Midbrain (tissue), 1 donor: ENCODE data around the gene SHROOM1.

Source experiments
- DNase-seq: peaks from one replicate; lab custom pipeline; 2025; lab: John Stamatoyannopoulos, UW

The SHROOM1 gene

DNA sequence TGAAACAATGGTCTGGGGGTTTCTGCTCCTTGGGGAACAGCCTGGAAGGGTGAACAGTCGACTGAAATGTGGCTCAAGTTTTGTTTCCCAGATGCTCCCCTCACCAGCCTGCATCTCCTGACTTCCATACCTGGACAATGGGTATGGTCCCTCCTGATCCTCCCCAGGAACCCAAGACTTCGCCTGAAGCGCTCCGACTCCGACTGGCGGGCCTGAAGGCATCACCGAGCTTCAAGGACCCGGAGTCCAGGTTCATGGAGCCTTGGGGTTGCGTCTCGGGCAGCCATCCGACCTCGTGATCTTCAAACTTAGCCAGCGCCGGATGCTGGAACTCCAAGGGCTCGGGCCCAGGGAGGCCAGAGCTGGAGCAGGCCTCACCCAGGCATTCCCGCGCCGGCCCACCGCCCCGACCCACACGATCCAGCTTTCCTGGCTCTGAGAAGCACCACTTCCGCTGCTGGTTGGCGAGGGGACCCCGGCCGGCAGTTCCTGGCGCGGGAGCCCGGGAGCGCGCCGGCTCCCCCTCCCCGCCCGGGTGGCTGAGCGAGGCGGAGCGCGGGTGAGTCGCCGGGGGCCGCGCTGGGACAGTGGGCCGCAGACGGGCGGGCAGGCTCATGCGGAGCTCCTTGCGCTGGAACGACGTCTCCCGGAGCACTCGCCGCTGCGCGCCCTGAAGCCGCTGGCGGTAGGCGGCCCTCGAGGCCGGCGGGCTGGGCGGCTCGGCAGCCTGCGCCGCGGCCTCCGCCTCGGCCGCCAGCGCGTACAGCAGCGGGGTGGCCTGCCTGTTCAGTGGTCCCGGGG, 5.2 kb downstream of the SHROOM1 start:
- DNase-seq, result no peak

DNA sequence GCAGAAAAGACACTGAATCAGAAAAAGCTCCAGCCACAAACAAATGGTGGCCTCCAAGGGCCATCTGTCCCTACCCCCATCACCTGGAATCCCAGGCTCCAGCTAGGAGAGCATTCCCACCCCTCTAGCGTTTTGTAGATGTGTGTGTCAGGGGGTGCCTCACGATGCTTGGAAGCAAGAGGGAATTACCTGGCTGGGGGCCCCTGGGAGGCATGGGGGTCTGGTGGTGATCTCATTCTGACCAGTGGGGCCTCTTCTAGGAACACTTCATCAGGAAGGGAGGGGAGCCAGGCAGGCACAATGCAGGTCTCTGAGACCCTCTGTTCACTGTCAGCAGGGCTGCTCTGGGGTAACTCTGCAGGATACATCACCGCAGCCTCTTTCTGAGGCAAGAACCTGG, 6.0 kb downstream of the SHROOM1 start:
- DNase-seq, result no peak

DNA sequence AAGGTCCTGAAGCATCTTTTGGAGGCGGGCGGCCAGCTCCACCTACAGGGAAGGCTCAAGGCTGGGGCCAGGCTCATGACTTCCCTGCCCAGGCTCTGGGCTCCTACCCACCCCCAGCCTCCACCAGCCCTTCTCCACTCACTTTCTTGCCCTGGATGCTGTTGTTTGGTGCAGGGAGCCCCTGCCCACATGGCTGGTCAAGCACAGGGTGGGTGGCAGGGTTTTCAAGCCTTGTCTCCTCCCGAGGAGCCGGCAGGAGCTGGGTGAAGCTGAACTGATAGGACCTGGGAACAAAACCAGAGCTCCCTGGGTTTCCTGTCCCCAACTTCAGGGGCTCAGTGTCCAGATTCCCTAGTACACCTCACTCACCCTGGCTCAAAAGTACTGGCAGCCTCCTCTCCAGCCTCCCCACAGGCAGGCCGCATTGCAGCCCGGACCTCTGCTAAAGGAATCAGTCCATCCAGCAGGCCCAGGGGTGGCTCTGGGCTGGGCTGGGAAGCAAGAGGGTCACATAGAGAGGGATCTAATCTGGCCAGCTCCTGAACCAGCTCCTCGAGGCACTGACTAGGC, 6.9 kb downstream of the SHROOM1 start:
- no peak for DNase-seq

DNA sequence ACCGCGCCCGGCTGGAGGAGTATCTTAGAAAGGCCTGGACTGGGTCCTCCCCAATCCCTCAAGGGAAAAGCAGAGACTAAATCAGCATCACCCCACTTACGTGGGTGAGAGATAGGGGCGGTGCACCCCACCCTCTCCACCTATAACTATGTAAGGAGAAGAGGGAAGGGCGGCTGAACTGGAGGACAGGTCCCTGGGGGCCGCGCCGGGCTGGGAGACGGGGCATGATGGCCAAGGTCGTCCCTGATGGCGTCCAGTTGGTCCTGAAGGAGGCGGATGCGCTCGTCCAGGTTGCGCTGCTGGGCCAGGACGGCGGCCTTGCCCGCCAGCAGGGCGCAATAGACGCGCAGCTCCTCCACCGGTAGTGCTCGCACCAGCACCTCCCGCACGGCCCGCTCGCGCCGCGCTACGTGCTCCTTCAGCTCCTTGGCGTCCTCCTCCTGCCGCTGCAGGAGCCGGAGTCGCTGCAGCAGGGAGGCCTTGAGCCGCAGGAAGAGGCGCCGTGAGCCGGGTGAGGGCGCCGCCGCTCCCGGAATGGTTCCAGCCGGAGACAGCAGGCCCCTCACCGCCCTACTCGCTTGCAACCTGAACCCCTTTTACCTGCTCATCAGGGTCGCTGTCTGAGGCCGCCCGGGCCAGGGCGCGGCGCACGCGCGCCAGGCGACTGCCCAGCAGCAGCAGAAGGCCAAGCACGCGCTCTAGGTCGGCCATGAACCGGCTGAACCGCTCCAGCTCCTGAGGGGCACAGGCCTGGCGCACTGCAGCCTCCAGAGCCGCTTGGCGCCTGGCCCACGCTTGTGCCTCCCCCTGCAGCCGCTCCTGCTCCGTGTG, 7.6 kb downstream of the SHROOM1 start:
- no peak for DNase-seq

DNA sequence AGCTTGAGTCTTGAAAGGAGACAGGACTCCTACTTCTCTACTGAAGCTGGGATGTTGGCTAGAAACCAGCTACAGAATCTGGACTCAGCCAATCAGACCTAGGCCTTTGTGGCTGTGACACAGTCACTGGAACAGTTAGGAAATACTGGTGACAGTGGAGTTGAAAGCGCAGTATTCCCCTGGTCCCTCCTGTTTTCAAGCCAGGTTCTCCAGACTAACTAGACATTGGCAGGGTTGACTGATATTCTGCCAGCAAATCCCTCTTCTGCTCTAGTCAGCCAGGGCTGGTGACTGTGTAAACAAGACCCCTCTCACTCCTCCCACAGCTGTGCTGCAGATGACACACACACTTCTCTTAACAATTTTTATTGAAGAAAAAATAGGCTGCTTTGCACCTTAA, 8.7 kb downstream of the SHROOM1 start:
- peak; percentile 68 for DNase-seq

DNA sequence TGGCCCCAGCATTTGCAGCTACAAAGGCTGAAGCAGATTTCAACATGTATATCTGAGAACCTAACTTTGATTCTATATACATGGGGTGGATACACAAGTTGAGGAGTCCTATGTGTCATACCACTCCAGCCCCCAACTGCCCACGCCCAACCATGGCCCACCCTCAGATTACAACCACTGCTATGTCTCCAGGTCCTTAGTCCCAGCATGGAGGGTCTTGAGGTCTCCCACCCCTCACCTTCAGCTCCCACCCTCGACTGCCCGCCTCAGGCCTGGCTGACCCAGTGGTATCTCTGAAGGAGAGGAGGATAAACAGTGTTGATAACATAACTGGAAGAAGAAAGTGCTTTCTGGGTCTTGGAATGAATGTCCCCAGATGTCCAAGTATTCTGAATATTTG, 9.1 kb downstream of the SHROOM1 start:
- DNase-seq, result no peak

DNA sequence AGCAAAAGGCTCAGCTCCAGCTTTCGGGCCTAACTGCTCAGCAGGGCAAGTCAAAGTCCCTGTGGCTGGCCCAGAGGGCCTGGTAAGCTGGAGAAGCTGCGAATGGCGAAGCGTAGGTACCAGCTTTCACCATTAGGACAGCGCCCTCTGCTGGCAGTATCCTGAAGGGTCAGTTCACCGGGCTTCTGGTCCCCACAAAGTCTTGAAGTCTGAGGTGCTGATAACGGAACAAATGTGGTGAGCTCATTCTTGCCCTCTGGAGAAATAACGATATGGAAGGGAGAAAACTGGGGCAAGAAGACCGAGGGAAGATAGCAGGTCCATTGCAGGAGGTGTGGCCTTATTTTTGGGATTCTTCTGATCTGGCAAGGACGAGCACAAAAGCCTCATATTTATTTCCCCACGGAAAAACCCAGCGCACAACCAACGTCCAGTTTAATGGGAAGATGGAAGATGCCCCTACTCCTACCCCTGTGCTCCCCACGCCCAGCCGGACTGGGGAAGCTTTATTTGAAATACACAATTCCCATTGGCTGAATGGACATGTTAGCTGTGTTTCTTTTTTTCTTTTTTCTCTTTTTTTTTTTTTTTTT, 10.2 kb downstream of the SHROOM1 start:
- DNase-seq, result peak; percentile 96

DNA sequence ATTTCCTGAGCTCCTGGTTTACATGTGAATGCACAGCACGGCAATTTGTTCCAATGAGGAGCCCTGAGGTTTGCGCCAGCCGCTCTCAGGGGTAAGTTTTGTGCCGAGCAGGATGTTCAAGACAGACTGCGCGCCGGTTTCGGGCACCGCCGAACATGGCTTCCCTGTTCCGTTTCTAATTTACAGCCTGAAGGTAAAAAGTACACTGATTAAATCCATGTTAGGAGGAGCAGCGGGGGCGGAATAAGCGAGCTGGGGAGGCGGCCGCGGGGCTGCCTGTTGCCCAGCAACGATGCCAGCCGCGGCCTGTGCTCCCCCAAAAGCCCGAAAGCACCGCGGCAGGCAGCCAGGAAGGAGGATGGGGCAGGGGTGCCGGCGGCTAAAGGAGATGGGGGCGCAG, 11.0 kb downstream of the SHROOM1 start:
- peak; percentile 57 for DNase-seq

DNA sequence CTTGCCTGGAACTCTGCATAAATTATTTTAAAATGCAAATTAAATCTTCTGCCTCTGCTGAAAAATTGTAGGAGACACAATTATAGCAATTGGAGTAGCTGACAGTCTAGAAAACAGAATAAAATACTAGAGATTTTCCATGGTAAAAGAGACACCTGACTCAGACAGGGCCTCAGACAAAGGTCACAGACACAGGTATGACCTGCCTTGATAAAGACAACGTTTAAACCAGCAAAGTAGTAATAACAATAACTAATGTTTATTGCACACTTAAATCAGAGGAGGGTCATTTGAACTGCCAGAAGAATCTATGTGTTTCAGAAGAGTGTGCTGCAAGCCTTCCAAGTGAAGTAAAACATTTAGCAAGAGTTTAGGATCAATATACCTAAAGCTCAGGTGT, 13.4 kb downstream of the SHROOM1 start:
- DNase-seq, result no peak

DNA sequence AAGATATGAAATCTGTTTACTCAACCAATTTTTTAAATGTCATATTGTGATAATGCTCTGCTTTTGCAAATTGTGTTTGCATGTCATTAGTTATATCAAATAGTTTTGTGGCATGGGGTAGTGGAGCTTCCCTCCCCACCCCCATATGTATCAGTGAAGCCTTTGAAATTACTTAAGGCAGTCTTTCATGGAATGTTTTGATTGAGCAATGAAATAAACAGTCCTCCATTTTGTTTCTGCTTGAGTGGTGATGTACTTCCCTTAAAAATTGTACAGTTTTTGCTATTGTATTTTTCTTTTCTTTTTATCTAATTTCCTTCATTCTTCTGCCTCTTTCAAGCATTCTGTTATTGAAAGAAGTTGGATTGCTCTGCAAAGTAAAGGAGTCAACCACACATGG, 13.9 kb downstream of the SHROOM1 start:
- no peak for DNase-seq

DNA sequence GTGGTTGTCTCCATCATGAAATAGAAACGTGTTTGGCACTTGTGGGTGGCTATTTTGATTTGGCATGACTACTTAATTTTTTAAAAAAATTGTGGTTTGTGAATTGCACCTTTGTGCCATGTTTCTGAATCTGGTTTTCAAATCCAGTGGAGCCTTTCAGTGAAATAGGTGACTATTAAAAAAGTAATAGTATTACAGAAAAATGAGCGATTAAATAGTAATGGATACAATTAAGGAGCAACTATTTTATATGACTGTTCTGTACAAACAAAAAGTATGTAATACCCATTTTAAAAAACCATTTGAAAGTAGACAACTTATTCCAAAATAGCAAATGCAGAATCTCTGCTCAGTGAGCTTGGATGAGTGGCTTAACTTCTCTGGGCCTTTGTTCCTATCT, 14.4 kb downstream of the SHROOM1 start:
- no peak for DNase-seq

DNA sequence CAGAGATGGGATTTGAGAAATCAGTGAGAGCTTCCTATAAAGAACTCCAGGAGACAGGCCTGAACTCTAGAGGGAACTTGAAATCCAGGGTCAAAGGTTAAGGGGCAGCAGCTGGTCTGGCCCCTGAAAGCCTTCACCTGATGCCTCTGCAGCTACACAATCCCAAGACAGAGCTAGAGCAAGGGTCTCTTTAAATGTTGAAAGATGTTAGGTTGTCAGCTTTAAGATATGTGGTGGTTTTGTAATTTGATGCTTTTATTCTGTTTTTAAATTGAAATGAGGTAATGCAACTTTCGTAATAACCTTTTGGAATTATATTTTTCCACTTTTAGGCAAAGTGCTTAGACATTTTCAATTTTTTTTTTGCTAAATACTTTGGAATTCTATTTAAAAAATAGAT, 15.0 kb downstream of the SHROOM1 start:
- no peak for DNase-seq

DNA sequence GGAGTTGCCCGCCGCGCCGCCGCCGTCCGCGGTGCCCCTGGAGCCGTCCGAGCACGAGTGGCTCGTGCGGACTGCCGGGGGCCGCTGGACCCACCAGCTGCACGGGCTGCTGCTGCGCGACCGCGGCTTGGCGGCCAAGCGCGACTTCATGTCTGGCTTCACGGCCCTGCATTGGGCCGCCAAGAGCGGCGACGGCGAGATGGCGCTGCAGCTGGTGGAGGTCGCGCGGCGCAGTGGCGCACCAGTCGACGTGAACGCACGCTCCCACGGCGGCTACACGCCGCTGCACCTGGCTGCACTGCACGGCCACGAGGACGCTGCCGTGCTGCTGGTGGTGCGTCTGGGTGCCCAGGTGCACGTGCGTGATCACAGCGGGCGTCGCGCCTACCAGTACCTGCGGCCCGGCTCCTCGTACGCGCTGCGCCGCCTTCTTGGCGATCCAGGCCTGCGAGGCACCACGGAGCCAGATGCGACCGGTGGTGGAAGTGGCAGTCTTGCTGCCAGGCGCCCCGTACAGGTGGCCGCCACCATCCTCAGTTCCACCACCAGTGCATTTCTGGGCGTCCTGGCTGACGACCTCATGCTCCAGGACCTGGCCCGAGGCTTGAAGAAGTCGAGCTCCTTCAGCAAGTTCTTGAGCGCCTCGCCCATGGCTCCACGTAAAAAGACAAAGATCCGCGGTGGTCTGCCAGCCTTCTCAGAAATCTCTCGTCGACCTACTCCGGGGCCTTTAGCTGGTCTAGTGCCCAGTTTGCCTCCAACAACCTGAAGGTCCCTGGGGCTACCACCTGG, 15.7 kb downstream of the SHROOM1 start:
- no peak for DNase-seq

DNA sequence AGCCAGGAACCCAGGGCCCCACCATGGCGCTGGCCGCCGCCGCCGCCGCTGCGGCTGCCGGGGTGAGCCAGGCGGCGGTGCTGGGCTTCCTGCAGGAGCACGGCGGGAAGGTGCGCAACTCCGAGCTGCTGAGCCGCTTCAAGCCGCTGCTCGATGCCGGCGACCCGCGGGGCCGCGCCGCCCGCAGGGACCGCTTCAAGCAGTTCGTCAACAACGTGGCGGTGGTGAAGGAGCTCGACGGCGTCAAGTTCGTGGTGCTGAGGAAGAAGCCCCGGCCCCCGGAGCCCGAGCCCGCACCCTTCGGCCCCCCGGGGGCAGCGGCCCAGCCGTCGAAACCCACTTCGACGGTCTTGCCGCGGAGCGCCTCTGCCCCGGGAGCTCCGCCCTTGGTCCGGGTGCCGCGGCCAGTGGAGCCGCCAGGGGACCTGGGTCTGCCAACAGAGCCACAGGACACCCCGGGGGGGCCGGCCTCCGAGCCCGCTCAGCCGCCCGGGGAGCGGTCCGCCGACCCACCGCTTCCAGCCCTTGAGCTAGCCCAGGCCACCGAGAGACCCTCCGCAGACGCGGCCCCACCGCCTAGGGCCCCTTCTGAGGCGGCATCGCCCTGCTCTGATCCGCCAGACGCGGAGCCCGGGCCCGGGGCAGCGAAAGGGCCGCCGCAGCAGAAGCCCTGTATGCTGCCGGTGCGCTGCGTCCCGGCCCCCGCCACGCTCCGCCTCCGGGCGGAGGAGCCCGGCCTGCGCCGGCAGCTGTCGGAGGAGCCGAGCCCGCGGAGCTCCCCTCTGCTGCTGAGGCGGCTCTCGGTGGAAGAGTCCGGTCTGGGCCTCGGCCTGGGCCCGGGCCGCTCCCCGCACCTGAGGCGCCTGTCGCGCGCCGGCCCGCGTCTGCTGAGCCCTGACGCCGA, 16.6 kb downstream of the SHROOM1 start:
- DNase-seq, result peak; percentile 43

DNA sequence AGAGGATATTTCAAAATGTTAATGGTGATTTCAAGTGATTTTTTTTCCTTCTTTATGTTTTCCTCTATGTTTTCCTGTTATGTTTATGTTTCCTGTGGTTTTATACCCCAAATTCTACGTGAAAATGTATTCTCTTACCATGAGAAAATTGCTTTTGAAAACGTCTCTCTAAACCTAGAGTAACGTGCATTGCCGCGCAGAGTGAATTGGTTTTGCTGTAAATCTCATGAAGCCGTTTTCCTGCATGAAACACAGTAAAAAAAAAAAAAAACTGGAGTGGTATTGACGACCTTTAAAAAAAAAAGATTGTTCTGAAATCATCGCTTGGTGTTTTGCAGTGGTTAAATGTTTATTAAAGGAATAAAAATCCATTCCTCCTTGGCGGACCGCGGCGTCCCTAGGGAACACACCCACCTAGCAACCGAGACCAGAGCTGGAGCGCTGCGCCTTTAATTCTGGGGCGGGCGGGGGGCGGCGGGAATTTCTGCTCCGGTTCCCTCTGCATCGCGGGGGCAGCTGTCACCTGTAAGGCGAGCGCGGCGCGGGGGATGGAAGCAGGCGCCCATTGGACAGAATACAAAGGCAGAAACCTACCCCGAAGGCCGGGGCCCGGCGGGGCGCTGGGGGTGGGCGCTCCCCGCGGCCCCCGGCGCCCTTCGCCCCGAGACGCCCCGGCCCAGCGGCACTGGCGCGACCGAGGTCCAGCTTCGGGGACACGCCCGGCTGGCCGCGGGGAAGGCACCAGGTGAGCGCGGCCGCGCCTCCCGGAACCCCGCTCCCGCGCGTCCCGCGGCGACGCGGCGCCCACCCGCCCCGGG, 17.5 kb downstream of the SHROOM1 start, which contains the start of gene SOWAHA:
Gene SOWAHA (plus strand): TSS at position 522 of the 818 bp plus-strand sequence. CDS start 320 bp downstream, outside the sequence.
- no peak for DNase-seq

DNA sequence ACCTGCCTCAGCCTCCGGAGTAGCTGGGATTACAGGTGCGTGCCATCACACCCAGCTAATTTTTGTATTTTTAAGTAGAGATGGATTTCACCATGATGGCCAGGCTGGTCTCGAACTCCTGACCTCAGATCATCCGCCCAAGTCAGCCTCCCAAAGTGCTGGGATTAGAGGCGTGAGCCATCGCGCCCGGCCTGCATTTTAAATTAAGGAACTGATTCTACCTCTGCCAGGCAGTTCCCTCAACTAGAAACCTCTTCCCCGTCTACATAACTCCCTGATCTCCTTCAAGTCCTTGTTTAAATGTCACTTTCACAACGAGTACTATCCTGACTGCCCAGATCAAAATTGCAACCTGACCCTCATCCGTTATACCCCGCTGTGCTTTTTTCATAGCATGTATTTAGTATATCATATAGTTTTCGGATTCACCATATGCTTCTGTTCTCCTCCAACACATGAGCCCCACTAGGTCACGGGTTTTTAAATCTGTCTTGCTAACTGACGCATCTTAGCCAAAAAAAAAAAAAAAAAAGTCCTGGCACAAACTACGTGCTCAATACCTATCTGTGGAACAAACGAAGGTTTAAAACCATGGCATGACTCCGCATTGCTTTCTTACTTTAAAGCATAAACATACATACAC, 18.2 kb downstream of the SHROOM1 start:
- no peak for DNase-seq

DNA sequence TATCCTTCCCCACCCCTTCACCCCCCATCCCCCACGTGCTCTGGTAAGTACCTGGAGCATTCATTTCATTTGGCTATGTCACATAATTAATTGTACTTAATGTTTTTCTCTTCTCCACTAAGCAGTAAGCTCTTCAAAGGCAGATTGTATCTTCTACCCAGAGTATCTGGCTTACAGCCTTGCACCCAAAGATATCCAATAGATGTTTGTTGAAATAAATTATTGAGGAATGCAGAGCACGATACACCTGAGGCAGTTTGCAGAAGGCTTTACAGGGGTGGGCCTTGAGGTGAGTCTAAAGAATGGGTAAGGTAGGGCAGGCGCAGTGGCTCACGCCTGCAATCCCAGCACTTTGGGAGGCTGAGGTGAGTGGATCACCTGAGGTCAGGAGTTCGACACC, 19.8 kb downstream of the SHROOM1 start:
- no peak for DNase-seq

DNA sequence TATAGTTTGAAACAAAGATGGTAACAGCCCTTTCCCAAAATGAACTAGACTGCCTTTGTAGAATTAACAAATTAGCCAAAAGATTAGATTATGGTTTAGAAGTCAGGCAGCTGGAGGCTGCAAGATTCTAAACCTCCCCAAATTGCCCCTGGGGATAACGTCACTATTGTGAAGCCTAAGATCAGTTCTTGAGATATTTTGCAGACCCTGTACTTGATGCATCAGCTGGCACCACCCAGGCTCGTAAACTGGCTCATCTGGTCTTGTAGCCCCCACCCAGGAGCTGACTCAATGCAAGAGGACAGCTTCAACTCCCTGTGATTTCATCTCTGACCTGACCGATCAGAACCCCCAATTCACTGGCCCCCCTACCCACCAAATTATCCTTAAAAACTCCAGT, 21.6 kb downstream of the SHROOM1 start:
- DNase-seq, result no peak

DNA sequence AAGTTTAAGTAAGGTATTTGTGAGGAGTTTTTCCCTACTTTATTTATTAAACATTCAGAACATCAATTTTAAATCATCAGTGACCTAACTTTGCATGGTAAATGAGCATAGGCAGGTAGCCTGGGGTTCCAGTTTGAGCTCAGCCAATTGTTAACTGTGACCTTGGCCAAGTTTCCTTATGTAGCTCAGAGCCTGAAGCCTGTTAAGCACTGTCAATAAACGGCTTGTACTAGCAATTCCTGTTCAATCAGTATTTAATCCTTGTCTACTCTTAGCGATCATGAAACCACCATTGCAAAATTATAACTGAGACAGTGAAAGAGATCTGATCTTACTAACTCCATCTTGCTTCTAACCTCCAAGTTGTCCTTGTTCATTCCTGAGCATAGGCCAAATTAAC, 22.0 kb downstream of the SHROOM1 start:
- no peak for DNase-seq
